GM19438 (cell line): Measurements from ENCODE around the gene KLHL29.

Source experiments
- ATAC-seq: cut with Tn5 transposase; IDR thresholded peaks from one replicate; pipeline ENCODE4 v1.9.1; 2021; ENCODE audit warnings: low read depth; ENCODE audit not compliant: unreplicated experiment

KLHL29 gene

GRCh38 chr2:23526114-23526513, 141.1 kb downstream of the KLHL29 start:
- no peak for ATAC-seq

- ATAC-seq: no peak
These were observed 142.1 kb downstream of the KLHL29 start for GRCh38 chr2:23526835-23527790.

GRCh38 chr2:23528171-23528570, 143.2 kb downstream of the KLHL29 start:
- ATAC-seq: no peak

GRCh38 chr2:23528690-23529089, 143.7 kb downstream of the KLHL29 start:
- no peak for ATAC-seq

- no peak for ATAC-seq
These were observed 144.7 kb downstream of the KLHL29 start for GRCh38 chr2:23529659-23530058.

GRCh38 chr2:23530206-23530908, 145.4 kb downstream of the KLHL29 start:
- ATAC-seq: no peak

GRCh38 chr2:23530909-23531276, 145.9 kb downstream of the KLHL29 start:
- no peak for ATAC-seq

GRCh38 chr2:23531280-23531679, 146.3 kb downstream of the KLHL29 start:
- no peak for ATAC-seq

GRCh38 chr2:23531881-23532280, 146.9 kb downstream of the KLHL29 start:
- ATAC-seq: no peak

- ATAC-seq: no peak
These were observed 147.7 kb downstream of the KLHL29 start for GRCh38 chr2:23532391-23533337.

GRCh38 chr2:23533338-23533695, 148.3 kb downstream of the KLHL29 start:
- no peak for ATAC-seq

- no peak for ATAC-seq
These were observed 149.8 kb downstream of the KLHL29 start for GRCh38 chr2:23534771-23535170.

- no peak for ATAC-seq
These were observed 151.3 kb downstream of the KLHL29 start for GRCh38 chr2:23536326-23536725.

GRCh38 chr2:23537991-23538390, 153.0 kb downstream of the KLHL29 start:
- no peak for ATAC-seq

GRCh38 chr2:23538566-23538965, 153.6 kb downstream of the KLHL29 start:
- ATAC-seq: no peak

GRCh38 chr2:23540804-23541360, 155.9 kb downstream of the KLHL29 start:
- no peak for ATAC-seq

GRCh38 chr2:23541503-23542229, 156.7 kb downstream of the KLHL29 start:
- no peak for ATAC-seq

- ATAC-seq: no peak
These were observed 157.3 kb downstream of the KLHL29 start for GRCh38 chr2:23542230-23542789.

- no peak for ATAC-seq
These were observed 158.3 kb downstream of the KLHL29 start for GRCh38 chr2:23543302-23543701.
